ENCODE data around the gene PALLD.

Gene PALLD

GRCh38 chr4:168841000-168841671, 344.3 kb downstream of the PALLD start:
- DNase-seq, result no peak

GRCh38 chr4:168841672-168842019, 344.8 kb downstream of the PALLD start:
- no peak for DNase-seq

- no peak for DNase-seq
Observed at GRCh38 chr4:168842186-168842585, 345.3 kb downstream of the PALLD start.

GRCh38 chr4:168843635-168844034, 346.8 kb downstream of the PALLD start:
- no peak for DNase-seq

GRCh38 chr4:168844353-168845049, 347.6 kb downstream of the PALLD start:
- DNase-seq, result no peak

GRCh38 chr4:168845897-168846296, 349.0 kb downstream of the PALLD start:
- no peak for DNase-seq

GRCh38 chr4:168846414-168846813, 349.6 kb downstream of the PALLD start:
- no peak for DNase-seq

- peak; percentile 56 for DNase-seq
Observed at GRCh38 chr4:168847771-168848502, 351.1 kb downstream of the PALLD start.

- no peak for DNase-seq
Observed at GRCh38 chr4:168849030-168849675, 352.3 kb downstream of the PALLD start.

- no peak for DNase-seq
Observed at GRCh38 chr4:168849997-168850396, 353.1 kb downstream of the PALLD start.

GRCh38 chr4:168852387-168852786, 355.5 kb downstream of the PALLD start:
- no peak for DNase-seq

GRCh38 chr4:168852933-168853713, 356.3 kb downstream of the PALLD start:
- no peak for DNase-seq

- DNase-seq, result no peak
Observed at GRCh38 chr4:168853770-168854169, 356.9 kb downstream of the PALLD start.

- DNase-seq, result no peak
Observed at GRCh38 chr4:168854350-168854921, 357.6 kb downstream of the PALLD start.

GRCh38 chr4:168856312-168856711, 359.5 kb downstream of the PALLD start:
- DNase-seq, result no peak

GRCh38 chr4:168857009-168857408, 360.2 kb downstream of the PALLD start:
- DNase-seq, result no peak

GRCh38 chr4:168857546-168858314, 360.9 kb downstream of the PALLD start:
- DNase-seq, result no peak

GRCh38 chr4:168859100-168859499, 362.2 kb downstream of the PALLD start:
- DNase-seq, result no peak

- DNase-seq, result no peak
Observed at GRCh38 chr4:168859888-168860694, 363.2 kb downstream of the PALLD start.

- DNase-seq, result no peak
Observed at GRCh38 chr4:168860827-168861226, 364.0 kb downstream of the PALLD start.
